ENCODE measurements around the gene ZNF235.
"Not testable (repeated sequence)": the region's sequence is repeated elsewhere in the genome, so short reads cannot be mapped to it uniquely, and the experiment has no call there.

The ZNF235 gene
- total RNA-seq, result 4.8 to 9.9 (median 7.1) reads per million in 3 donors

DNA sequence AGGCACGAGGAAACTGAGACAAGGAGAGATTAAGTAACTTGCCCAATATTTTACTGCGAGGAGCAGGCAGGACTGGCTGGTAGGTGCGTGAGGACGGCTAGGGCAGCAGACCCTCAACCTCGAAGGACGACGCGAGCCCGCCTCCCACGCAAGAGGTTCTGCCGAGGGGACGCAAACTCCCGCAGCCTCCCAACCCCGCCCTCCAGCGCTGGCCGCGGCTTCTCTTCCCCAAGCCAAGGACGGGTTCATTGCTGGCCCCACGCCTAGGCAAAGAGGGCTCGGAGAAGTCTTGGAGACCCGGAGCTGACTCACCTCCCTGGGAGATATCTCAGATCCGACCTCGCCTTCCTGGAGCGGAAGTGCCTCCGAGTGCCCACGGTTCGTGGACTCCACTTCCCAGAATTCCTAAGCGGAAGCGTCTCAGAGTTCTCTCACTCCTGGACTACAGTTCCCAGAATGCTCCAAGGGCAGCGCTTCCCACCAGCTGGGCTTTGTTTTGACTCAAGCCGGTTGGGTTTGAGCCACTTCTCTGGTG lies at the start of gene ZNF235:
Gene ZNF235 (minus strand): TSS at position 367 of the 535 bp plus-strand sequence. CDS start 1,621 bp downstream, outside the sequence.
- H3K4me3 ChIP-seq (ENCODE audit: insufficient read depth, low read depth, low read length, poor library complexity, severe bottlenecking), result peak within 1 kb of the TSS; percentile 84
- H3K4me1 ChIP-seq (ENCODE audit: control insufficient read depth, insufficient read depth, low read length, poor library complexity, severe bottlenecking), result peaks cover 5% of the 10 kb centered on the region
- no peak within 1 kb of the TSS for H3K27ac ChIP-seq (ENCODE audit: insufficient read depth, low read length, poor library complexity, severe bottlenecking)
- peak; percentile 34 to 45 (median 37) for DNase-seq
- H3K9me3 ChIP-seq (ENCODE audit: control insufficient read depth, low read length), result no peaks in the 10 kb centered on the region
- no peaks in the 10 kb centered on the region for H3K27me3 ChIP-seq (replicated peaks; ENCODE audit: control insufficient read depth, insufficient read depth, low read length, poor library complexity, severe bottlenecking)
- peaks cover 21% of the 10 kb centered on the region for H3K36me3 ChIP-seq (ENCODE audit: control insufficient read depth, insufficient read depth, low read length)

- Histone ChIP-seq H3K27ac (ENCODE audit: insufficient read depth, low read length, poor library complexity, severe bottlenecking) (no peak overlapping the region), H3K4me1 (ENCODE audit: control insufficient read depth, insufficient read depth, low read length, poor library complexity, severe bottlenecking) (no peaks in the 10 kb centered on the region), H3K9me3 (ENCODE audit: control insufficient read depth, low read length) (peaks cover 4% of the 10 kb centered on the region), H3K4me3 (ENCODE audit: insufficient read depth, low read depth, low read length, poor library complexity, severe bottlenecking) (no peak overlapping the region), H3K36me3 (ENCODE audit: control insufficient read depth, insufficient read depth, low read length) (no peaks in the 10 kb centered on the region), H3K27me3 (replicated peaks; ENCODE audit: control insufficient read depth, insufficient read depth, low read length, poor library complexity, severe bottlenecking) (no peaks in the 10 kb centered on the region)
- DNase-seq, result no peak
Observed at GRCh38 chr19:44346556-44346955, 41.7 kb upstream of the ZNF235 start.

DNA sequence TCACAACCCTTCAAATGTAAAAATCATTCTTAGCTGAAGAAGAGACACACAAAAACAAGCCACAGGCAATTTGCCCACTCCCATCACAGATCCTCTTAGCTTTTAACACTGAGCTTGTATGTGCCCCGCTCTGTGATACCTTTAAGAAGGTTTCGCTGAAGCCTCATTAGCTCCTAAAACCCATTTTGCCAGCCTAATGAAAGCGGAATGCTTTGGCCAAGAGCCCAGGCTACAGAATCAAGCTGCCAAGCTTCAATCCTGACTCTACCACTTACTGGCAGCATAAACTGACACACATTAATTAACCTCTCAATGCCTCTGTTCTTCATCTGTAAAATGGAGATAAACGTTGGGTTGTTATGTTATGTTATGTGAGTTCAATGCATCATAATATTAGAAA lies 41.1 kb upstream of the ZNF235 start:
- DNase-seq, result no peak
- Histone ChIP-seq H3K4me1 (ENCODE audit: control insufficient read depth, insufficient read depth, low read length, poor library complexity, severe bottlenecking) (no peaks in the 10 kb centered on the region), H3K36me3 (ENCODE audit: control insufficient read depth, insufficient read depth, low read length) (no peaks in the 10 kb centered on the region), H3K27ac (ENCODE audit: insufficient read depth, low read length, poor library complexity, severe bottlenecking) (no peak overlapping the region), H3K9me3 (ENCODE audit: control insufficient read depth, low read length) (peaks cover 4% of the 10 kb centered on the region), H3K27me3 (replicated peaks; ENCODE audit: control insufficient read depth, insufficient read depth, low read length, poor library complexity, severe bottlenecking) (no peaks in the 10 kb centered on the region), H3K4me3 (ENCODE audit: insufficient read depth, low read depth, low read length, poor library complexity, severe bottlenecking) (no peak overlapping the region)

- no peak for DNase-seq
- no peak overlapping the region for H3K27ac ChIP-seq (ENCODE audit: insufficient read depth, low read length, poor library complexity, severe bottlenecking)
- H3K36me3 ChIP-seq (ENCODE audit: control insufficient read depth, insufficient read depth, low read length), result no peaks in the 10 kb centered on the region
- H3K4me3 ChIP-seq (ENCODE audit: insufficient read depth, low read depth, low read length, poor library complexity, severe bottlenecking), result no peak overlapping the region
- peaks cover 4% of the 10 kb centered on the region for H3K9me3 ChIP-seq (ENCODE audit: control insufficient read depth, low read length)
- no peaks in the 10 kb centered on the region for H3K4me1 ChIP-seq (ENCODE audit: control insufficient read depth, insufficient read depth, low read length, poor library complexity, severe bottlenecking)
- H3K27me3 ChIP-seq (replicated peaks; ENCODE audit: control insufficient read depth, insufficient read depth, low read length, poor library complexity, severe bottlenecking), result no peaks in the 10 kb centered on the region
Observed at GRCh38 chr19:44344255-44344654, 39.4 kb upstream of the ZNF235 start.

- H3K27ac ChIP-seq (ENCODE audit: insufficient read depth, low read length, poor library complexity, severe bottlenecking), result no peak overlapping the region
- DNase-seq, result no peak
- no peaks in the 10 kb centered on the region for H3K36me3 ChIP-seq (ENCODE audit: control insufficient read depth, insufficient read depth, low read length)
- peaks cover 4% of the 10 kb centered on the region for H3K9me3 ChIP-seq (ENCODE audit: control insufficient read depth, low read length)
- H3K4me3 ChIP-seq (ENCODE audit: insufficient read depth, low read depth, low read length, poor library complexity, severe bottlenecking), result no peak overlapping the region
- no peaks in the 10 kb centered on the region for H3K4me1 ChIP-seq (ENCODE audit: control insufficient read depth, insufficient read depth, low read length, poor library complexity, severe bottlenecking)
- no peaks in the 10 kb centered on the region for H3K27me3 ChIP-seq (replicated peaks; ENCODE audit: control insufficient read depth, insufficient read depth, low read length, poor library complexity, severe bottlenecking)
Observed at GRCh38 chr19:44341794-44342193, 37.0 kb upstream of the ZNF235 start.

- not testable (repeated sequence) for H3K4me3 ChIP-seq (ENCODE audit: insufficient read depth, low read depth, low read length, poor library complexity, severe bottlenecking); H3K4me1 ChIP-seq (ENCODE audit: control insufficient read depth, insufficient read depth, low read length, poor library complexity, severe bottlenecking); H3K27ac ChIP-seq (ENCODE audit: insufficient read depth, low read length, poor library complexity, severe bottlenecking); H3K36me3 ChIP-seq (ENCODE audit: control insufficient read depth, insufficient read depth, low read length); H3K27me3 ChIP-seq (replicated peaks; ENCODE audit: control insufficient read depth, insufficient read depth, low read length, poor library complexity, severe bottlenecking); H3K9me3 ChIP-seq (ENCODE audit: control insufficient read depth, low read length); DNase-seq
Observed at GRCh38 chr19:44334639-44335038, 29.8 kb upstream of the ZNF235 start.

- Histone ChIP-seq H3K4me1 (ENCODE audit: control insufficient read depth, insufficient read depth, low read length, poor library complexity, severe bottlenecking) (no peaks in the 10 kb centered on the region), H3K9me3 (ENCODE audit: control insufficient read depth, low read length) (peaks cover 7% of the 10 kb centered on the region), H3K4me3 (ENCODE audit: insufficient read depth, low read depth, low read length, poor library complexity, severe bottlenecking) (no peak overlapping the region), H3K27ac (ENCODE audit: insufficient read depth, low read length, poor library complexity, severe bottlenecking) (no peak overlapping the region), H3K27me3 (replicated peaks; ENCODE audit: control insufficient read depth, insufficient read depth, low read length, poor library complexity, severe bottlenecking) (no peaks in the 10 kb centered on the region), H3K36me3 (ENCODE audit: control insufficient read depth, insufficient read depth, low read length) (no peaks in the 10 kb centered on the region)
- no peak for DNase-seq
Observed at GRCh38 chr19:44332145-44332544, 27.3 kb upstream of the ZNF235 start.

GRCh38 chr19:44315883-44316282 lies 11.1 kb upstream of the ZNF235 start:
- Histone ChIP-seq H3K27ac (ENCODE audit: insufficient read depth, low read length, poor library complexity, severe bottlenecking) (no peak overlapping the region), H3K27me3 (replicated peaks; ENCODE audit: control insufficient read depth, insufficient read depth, low read length, poor library complexity, severe bottlenecking) (no peaks in the 10 kb centered on the region), H3K36me3 (ENCODE audit: control insufficient read depth, insufficient read depth, low read length) (no peaks in the 10 kb centered on the region), H3K9me3 (ENCODE audit: control insufficient read depth, low read length) (no peaks in the 10 kb centered on the region), H3K4me1 (ENCODE audit: control insufficient read depth, insufficient read depth, low read length, poor library complexity, severe bottlenecking) (no peaks in the 10 kb centered on the region), H3K4me3 (ENCODE audit: insufficient read depth, low read depth, low read length, poor library complexity, severe bottlenecking) (no peak overlapping the region)
- DNase-seq, result no peak

DNA sequence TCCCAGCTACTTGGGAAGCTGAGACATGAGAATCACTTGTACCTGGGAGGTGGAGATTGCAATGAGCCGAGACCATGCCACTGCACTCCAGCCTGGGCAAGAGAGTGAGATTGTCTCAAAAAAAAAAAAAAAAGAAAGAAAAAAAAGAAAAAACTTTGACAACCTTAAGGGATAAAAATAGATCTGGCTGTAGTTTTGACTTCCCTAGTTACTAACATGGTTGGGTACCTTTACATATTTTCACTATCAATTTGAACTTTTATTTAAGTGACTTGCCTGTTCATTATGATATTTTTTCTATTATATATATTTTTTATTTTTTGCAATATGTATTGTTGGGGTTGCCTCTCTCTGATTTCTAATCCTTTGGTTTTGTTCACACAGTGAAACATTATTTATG lies 8.4 kb upstream of the ZNF235 start:
- Histone ChIP-seq H3K27ac (ENCODE audit: insufficient read depth, low read length, poor library complexity, severe bottlenecking) (no peak overlapping the region), H3K4me1 (ENCODE audit: control insufficient read depth, insufficient read depth, low read length, poor library complexity, severe bottlenecking) (no peaks in the 10 kb centered on the region), H3K27me3 (replicated peaks; ENCODE audit: control insufficient read depth, insufficient read depth, low read length, poor library complexity, severe bottlenecking) (no peaks in the 10 kb centered on the region), H3K36me3 (ENCODE audit: control insufficient read depth, insufficient read depth, low read length) (no peaks in the 10 kb centered on the region), H3K9me3 (ENCODE audit: control insufficient read depth, low read length) (no peaks in the 10 kb centered on the region), H3K4me3 (ENCODE audit: insufficient read depth, low read depth, low read length, poor library complexity, severe bottlenecking) (no peak overlapping the region)
- DNase-seq, result no peak

- Histone ChIP-seq H3K4me3 (ENCODE audit: insufficient read depth, low read depth, low read length, poor library complexity, severe bottlenecking) (no peak overlapping the region), H3K27ac (ENCODE audit: insufficient read depth, low read length, poor library complexity, severe bottlenecking) (no peak overlapping the region), H3K27me3 (replicated peaks; ENCODE audit: control insufficient read depth, insufficient read depth, low read length, poor library complexity, severe bottlenecking) (no peaks in the 10 kb centered on the region), H3K9me3 (ENCODE audit: control insufficient read depth, low read length) (no peaks in the 10 kb centered on the region), H3K4me1 (ENCODE audit: control insufficient read depth, insufficient read depth, low read length, poor library complexity, severe bottlenecking) (peaks cover 5% of the 10 kb centered on the region), H3K36me3 (ENCODE audit: control insufficient read depth, insufficient read depth, low read length) (no peaks in the 10 kb centered on the region)
- DNase-seq, result no peak
Observed at GRCh38 chr19:44308011-44308410, 3.2 kb upstream of the ZNF235 start.
